Peyer's patch (tissue), 4 donors: ENCODE measurements around the gene PADI2.

Experiments used
- POLR2A ChIP-seq, 2 donors: fragments of 450-650 bp; IDR thresholded peaks; one replicate each; pipeline ENCODE4 v1.5.1; 2017; ENCODE audit warnings: antibody characterized with exemption in 2 of 2, mild to moderate bottlenecking in 2 of 2, moderate library complexity in 2 of 2
- TF ChIP-seq, protein P1 (sequence below), 6 experiments: fragments of 450-650 bp in 4 of 6; fragments of 200-600 bp in 2 of 6; sonication (generic) in 1 of 6; IDR thresholded peaks; one replicate each; pipeline ENCODE4 v1.5.1; 2017 to 2019; ENCODE audit warnings: antibody characterized with exemption in 6 of 6, mild to moderate bottlenecking in 3 of 6, moderate library complexity in 1 of 6

DNA sequence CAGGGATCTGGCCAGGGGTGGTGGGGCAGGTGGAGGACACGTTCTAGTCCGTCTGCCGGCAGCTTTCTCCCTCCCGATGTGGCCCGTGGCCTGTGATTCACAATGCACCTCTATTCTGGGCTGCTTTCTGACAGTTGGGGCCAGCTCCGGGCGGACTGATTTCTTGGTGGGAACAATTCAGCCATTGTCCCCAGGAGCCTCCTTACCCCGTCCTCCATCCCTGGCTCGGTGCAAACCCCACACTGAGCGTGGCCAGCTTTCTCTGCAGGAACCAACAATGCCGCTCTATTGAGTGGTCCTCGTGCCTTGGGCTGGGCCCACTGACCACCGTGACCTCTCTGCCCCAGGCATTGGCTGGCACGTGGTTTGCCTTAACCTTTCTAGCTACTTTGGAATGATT lies 29.7 kb downstream of the PADI2 start:
- TF ChIP-seq, protein P1, sequence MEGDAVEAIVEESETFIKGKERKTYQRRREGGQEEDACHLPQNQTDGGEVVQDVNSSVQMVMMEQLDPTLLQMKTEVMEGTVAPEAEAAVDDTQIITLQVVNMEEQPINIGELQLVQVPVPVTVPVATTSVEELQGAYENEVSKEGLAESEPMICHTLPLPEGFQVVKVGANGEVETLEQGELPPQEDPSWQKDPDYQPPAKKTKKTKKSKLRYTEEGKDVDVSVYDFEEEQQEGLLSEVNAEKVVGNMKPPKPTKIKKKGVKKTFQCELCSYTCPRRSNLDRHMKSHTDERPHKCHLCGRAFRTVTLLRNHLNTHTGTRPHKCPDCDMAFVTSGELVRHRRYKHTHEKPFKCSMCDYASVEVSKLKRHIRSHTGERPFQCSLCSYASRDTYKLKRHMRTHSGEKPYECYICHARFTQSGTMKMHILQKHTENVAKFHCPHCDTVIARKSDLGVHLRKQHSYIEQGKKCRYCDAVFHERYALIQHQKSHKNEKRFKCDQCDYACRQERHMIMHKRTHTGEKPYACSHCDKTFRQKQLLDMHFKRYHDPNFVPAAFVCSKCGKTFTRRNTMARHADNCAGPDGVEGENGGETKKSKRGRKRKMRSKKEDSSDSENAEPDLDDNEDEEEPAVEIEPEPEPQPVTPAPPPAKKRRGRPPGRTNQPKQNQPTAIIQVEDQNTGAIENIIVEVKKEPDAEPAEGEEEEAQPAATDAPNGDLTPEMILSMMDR (IDR thresholded peaks at IDR 0.05): no peak
- TF ChIP-seq POLR2A (IDR thresholded peaks at IDR 0.05): no peak
